Left renal pelvis (tissue), 4 donors: Measurements from ENCODE around the gene FLAD1. TPM values are rescaled to one million over a fixed set of nuclear protein-coding genes. Genes with fewer than 3 reads are reported as not detected.

Source experiments
- DNase-seq, 4 donors: peaks; one replicate each; pipeline ENCODE4 v3.0.0-alpha.2; 2013; ENCODE audit warnings: low read depth in 4 of 4, low spot score in 3 of 4
- polyA plus RNA-seq, 4 donors: library from polyadenylated mRNA; unstranded; fragments of 120-200 nt; gene quantifications; one replicate each; pipeline ENCODE4 v1.2.1, GENCODE V29; 2013; ENCODE audit not compliant: insufficient read length in 4 of 4

Gene FLAD1
- polyA plus RNA-seq, 4 donors, result 20.4 to 39.1 (median 28.9) TPM

DNA sequence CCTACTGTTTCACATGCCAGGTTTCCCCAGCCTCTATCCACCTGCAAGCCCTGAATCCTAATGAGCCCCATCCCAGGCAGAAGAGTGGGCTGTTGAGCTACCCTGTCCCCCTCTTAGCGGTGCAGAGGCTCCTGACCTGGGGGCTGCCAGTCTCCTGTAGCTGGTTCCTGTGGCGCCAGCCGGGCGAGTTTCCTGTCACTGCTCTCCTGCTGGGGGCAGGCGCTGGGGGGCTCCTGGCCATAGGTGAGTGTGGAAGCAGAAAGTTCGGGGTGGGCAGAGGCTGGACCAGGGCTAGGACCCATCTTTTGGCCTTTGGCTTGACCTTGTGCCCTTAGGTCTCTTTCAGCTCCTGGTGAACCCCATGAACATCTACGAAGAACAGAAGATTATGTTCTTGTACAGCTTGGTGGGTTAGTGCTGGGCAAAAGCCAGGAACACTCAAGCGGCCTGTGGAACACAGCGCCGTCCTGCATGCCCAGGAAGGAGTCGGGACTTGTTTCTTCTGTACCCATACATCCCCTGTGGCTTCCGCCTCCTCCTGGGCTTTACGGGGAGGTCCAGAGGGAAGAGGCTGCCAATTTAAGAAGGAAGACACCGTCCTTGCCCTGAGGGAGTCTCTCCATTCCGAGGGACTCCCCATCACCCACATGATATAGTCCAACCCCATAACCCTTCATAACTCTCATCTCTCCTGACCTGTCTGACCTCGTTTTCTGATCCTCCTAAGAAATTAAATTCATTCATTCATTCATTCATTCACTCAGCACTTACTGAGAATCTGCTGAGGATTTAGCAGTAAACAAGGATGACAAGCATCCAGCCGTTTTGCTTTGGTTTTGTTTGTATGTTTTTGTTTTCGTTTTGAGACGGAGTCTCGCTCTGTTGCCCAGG lies 51.4 kb downstream of the FLAD1 start:
- no peak for DNase-seq

DNA sequence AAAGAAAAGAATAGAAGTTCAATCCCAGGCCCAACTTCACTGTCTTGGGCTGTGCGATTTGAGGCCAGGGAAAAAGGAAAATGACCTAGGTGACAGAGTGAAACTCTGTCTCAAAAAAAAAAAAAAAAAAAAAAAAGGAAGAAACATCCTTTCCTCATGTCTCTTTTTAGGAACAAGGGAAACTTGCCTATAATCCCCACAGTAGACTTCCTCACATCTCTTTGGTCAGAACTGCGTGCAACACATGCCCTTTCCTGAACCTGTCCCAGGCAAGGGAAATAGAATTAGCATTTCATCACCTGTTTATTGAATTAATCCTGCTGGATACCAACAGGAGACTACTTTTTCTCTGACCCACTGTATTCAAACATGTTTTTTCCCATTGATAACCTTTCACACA lies 52.8 kb downstream of the FLAD1 start:
- no peak for DNase-seq

DNA sequence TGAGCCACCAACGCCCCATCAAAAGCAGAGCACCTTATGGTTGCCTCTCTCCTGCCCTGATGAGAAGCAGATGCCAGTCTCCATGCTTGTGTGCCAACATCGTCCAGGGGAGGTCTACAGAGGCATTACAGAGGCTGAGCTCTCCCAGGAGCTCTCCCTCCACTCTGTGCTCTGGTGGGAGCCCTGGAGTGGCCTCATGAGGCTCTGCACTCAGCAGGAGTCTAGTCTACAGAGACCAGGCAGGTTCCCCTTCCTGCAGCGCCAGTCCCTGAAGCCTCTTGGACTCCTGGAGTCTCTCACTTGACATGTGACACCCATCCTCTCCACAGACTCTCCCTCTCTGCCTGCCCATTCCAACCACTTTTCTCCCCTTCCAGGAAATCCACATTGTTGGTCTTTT lies 53.9 kb downstream of the FLAD1 start:
- DNase-seq, result no peak

GRCh38 chr1:155037851-155038441 lies 54.8 kb downstream of the FLAD1 start:
- no peak for DNase-seq

GRCh38 chr1:155038602-155039307 lies 55.6 kb downstream of the FLAD1 start:
- no peak for DNase-seq

DNA sequence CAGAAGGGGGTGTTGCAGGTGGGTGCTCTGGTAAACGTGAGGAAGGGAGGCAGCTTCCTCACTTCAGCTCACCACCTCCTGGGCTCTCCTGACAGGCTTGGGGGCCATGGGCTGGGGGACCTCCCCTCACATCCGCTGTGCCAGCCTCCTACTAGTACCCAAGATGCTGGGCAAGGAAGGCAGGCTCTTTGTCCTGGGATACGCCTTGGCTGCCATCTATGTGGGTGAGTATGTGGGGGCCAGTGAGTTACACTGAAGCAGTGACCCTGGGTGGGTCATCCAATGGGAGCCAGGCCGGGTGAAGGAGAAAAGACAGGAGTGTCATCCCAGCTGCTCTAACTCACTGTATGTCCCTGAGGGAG lies 56.1 kb downstream of the FLAD1 start:
- no peak for DNase-seq

- no peak for DNase-seq
These were observed 57.4 kb downstream of the FLAD1 start for GRCh38 chr1:155040358-155041093.

Other genes starting within 250 kb of the FLAD1 start
- gene KCNN3, start 113.1 kb upstream of the FLAD1 start, polyA plus RNA-seq, result 1 to 10 TPM; 2.3 to 6.3 (median 2.8) TPM
- gene PMVK, start 46.6 kb upstream of the FLAD1 start, polyA plus RNA-seq, result 10 to 100 TPM; 25.2 to 40.1 (median 35.4) TPM
- gene PBXIP1, start 27.2 kb upstream of the FLAD1 start, polyA plus RNA-seq, result 10 to 100 TPM; 66.2 to 76.1 (median 71.1) TPM
- gene PYGO2, start 21.6 kb upstream of the FLAD1 start, polyA plus RNA-seq, result 10 to 100 TPM; 36.8 to 49.7 (median 44.9) TPM
- gene SHC1, start 12.6 kb upstream of the FLAD1 start, polyA plus RNA-seq, result 100 to 1,000 TPM in 1 of 4 donors, 10 to 100 TPM in 3; 79.2 to 119 (median 88.0) TPM
- gene CKS1B, start 8.7 kb upstream of the FLAD1 start, polyA plus RNA-seq, result 100 to 1,000 TPM in 1 of 4 donors, 10 to 100 TPM in 3; 89.2 to 104 (median 94.2) TPM
- under 1 TPM in 3 of 4 donors, not detected in 1; 0.30 to 0.73 (median 0.50) TPM for gene LENEP, start 10.2 kb downstream of the FLAD1 start, polyA plus RNA-seq
- 10 to 100 TPM in 3 of 4 donors, 1 to 10 TPM in 1; 3.8 to 19.1 (median 12.4) TPM for gene ZBTB7B, start 19.5 kb downstream of the FLAD1 start, polyA plus RNA-seq
- gene DCST2, start 50.4 kb downstream of the FLAD1 start, polyA plus RNA-seq, result 1 to 10 TPM in 3 of 4 donors, under 1 TPM in 1; 0.78 to 2.7 (median 1.5) TPM
- under 1 TPM; 0.21 to 0.41 (median 0.29) TPM for gene DCST1, start 50.5 kb downstream of the FLAD1 start, polyA plus RNA-seq
- gene ADAM15, start 68.0 kb downstream of the FLAD1 start, polyA plus RNA-seq, result 10 to 100 TPM; 37.6 to 53.1 (median 46.2) TPM
- 10 to 100 TPM; 19.2 to 24.8 (median 19.5) TPM for gene EFNA4, start 80.4 kb downstream of the FLAD1 start, polyA plus RNA-seq
- gene EFNA3, start 95.5 kb downstream of the FLAD1 start, polyA plus RNA-seq, result 1 to 10 TPM; 5.7 to 7.8 (median 6.3) TPM
- 10 to 100 TPM; 23.7 to 69.5 (median 63.0) TPM for gene EFNA1, start 144.5 kb downstream of the FLAD1 start, polyA plus RNA-seq
- 10 to 100 TPM; 39.6 to 66.6 (median 54.3) TPM for gene SLC50A1, start 152.5 kb downstream of the FLAD1 start, polyA plus RNA-seq
- gene DPM3, start 157.2 kb downstream of the FLAD1 start, polyA plus RNA-seq, result 10 to 100 TPM; 29.4 to 49.8 (median 31.4) TPM
- gene KRTCAP2, start 190.0 kb downstream of the FLAD1 start, polyA plus RNA-seq, result 100 to 1,000 TPM; 139 to 182 (median 152) TPM
- gene TRIM46, start 190.5 kb downstream of the FLAD1 start, polyA plus RNA-seq, result 1 to 10 TPM; 2.4 to 6.3 (median 3.2) TPM
- 10 to 100 TPM; 27.7 to 52.9 (median 46.5) TPM for gene THBS3, start 224.6 kb downstream of the FLAD1 start, polyA plus RNA-seq
- 10 to 100 TPM; 26.6 to 49.9 (median 39.6) TPM for gene MTX1, start 225.4 kb downstream of the FLAD1 start, polyA plus RNA-seq